ENCODE measurements around the gene TAAR6.

TAAR6 gene

DNA sequence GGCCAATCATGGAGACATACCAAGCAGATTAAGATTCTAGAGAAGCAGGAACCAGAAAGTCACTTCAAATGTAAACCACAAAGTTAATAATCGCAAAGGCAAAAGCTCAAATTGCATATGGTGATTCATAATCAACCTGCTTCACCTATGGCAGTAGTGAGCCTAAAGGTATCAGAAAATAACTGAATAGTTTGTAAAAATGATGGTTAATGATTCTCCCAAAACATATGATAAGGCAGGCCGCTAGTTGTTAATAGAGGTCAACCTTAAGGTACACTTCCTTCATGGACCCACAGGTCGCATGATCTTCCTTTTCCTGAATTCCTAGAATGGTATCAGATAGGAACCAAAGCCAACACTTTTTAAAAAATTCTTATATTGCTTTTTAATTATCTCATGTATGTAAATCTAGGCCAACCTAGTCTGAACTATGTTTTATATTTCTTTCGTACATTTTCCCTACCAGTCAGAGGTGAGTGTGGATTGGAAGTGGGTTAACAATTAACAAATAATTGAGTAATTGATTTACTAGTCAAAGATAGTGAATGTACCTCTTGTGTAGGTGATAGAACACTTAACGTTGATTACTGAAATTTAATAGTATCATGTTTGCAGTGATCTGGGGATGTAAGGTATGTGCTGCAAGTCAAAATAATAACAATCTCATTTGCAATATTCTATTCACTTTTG, 37.6 kb downstream of the TAAR6 start:
- Histone ChIP-seq H3K4me3 (ENCODE audit: low read depth in 1 of 2, low read length in 1 of 2) (no peak overlapping the region), H3K4me1 (ENCODE audit: control insufficient read depth in 1 of 2, insufficient read depth in 1 of 2, low read depth in 1 of 2, low read length in 1 of 2) (no peaks in the 10 kb centered on the region), H3K27me3 (no peaks in the 10 kb centered on the region), H3K27ac (no peak overlapping the region), H3K9me3 (no peaks in the 10 kb centered on the region), H3K36me3 (no peaks in the 10 kb centered on the region)
- TF ChIP-seq CTCF (IDR thresholded peaks at IDR 0.05) = no peak

DNA sequence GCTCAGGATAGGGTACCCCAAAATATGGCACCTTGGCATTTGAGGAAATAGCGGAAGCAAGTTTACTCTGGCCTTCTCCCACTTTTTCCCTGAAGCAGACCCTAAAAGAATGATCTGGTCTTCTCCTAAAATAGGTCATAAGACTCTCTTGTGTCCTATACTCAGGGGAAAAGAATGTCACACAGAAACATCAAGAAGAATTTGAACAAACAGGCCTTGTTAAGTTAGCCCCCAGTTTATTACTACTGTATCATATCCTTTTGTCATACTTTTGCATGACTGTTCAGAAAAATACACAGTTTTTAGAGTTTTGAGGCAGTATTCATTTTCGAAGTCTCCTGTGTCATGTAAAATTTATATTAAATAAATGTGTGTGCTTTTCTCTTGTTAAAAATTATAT, 41.5 kb downstream of the TAAR6 start:
- no peaks in the 10 kb centered on the region for H3K9me3 ChIP-seq
- H3K4me1 ChIP-seq (ENCODE audit: control insufficient read depth in 1 of 2, insufficient read depth in 1 of 2, low read depth in 1 of 2, low read length in 1 of 2) = no peaks in the 10 kb centered on the region
- TF ChIP-seq CTCF (IDR thresholded peaks at IDR 0.05) = no peak
- H3K36me3 ChIP-seq = no peaks in the 10 kb centered on the region
- peaks cover 4% of the 10 kb centered on the region for H3K27me3 ChIP-seq
- H3K4me3 ChIP-seq (ENCODE audit: low read depth in 1 of 2, low read length in 1 of 2) = no peak overlapping the region
- H3K27ac ChIP-seq = no peak overlapping the region

DNA sequence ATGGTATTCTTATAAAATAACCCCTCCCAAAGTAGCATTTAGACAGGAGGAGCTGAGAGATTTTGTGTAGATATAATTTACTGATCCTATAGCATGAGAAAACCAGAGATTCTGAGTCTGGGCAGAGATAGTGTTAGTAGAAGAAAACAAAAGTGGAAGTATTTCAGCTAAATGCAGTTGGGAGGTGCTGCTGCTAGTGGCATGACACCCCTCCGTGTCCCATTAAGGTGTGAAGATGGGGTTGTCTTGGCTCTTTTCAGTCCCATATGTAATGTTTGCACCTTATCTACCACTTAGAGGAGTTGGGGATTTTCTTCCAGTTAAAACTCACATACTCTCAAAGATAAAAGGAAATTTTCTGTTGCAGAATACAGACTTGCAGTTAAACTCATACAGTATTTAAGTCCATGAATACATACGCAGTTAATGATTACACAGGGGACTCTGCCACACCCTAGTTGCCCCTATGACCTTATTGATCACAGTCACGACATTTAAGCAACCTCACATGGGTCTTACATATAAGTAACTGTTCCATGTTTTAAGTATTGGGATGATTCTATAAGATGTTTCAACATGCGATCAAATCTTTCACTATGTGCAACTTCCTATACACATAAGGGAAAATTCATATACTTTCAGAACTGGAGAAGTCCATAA, 42.5 kb downstream of the TAAR6 start:
- Histone ChIP-seq H3K27me3 (peaks cover 4% of the 10 kb centered on the region), H3K27ac (no peak overlapping the region), H3K9me3 (no peaks in the 10 kb centered on the region), H3K36me3 (no peaks in the 10 kb centered on the region), H3K4me3 (ENCODE audit: low read depth in 1 of 2, low read length in 1 of 2) (no peak overlapping the region), H3K4me1 (ENCODE audit: control insufficient read depth in 1 of 2, insufficient read depth in 1 of 2, low read depth in 1 of 2, low read length in 1 of 2) (no peaks in the 10 kb centered on the region)
- TF ChIP-seq CTCF (IDR thresholded peaks at IDR 0.05) = no peak

DNA sequence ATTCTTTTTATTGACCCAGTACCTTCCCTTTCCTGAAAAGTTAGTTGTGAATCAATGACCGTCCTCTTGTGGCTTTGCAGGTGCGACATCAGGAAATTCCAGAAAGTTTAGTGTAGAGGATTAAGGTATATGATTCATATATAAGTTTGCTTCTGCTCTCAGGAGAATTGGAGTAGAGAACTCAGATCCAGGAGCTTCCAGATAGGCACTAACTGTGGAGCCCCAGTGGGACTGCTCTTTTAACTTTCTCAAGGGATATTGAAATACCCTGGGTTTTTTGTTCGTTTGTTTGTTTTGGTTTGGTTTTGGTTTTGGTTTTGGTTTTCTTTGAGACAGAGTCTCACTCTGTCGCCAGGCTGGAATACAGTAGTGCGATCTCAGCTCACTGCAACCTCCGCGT, 44.4 kb downstream of the TAAR6 start:
- H3K4me3 ChIP-seq (ENCODE audit: low read depth in 1 of 2, low read length in 1 of 2) = no peak overlapping the region
- no peak overlapping the region for H3K27ac ChIP-seq
- H3K27me3 ChIP-seq = peaks cover 6% of the 10 kb centered on the region
- H3K4me1 ChIP-seq (ENCODE audit: control insufficient read depth in 1 of 2, insufficient read depth in 1 of 2, low read depth in 1 of 2, low read length in 1 of 2) = no peaks in the 10 kb centered on the region
- H3K36me3 ChIP-seq = no peaks in the 10 kb centered on the region
- no peak for TF ChIP-seq CTCF (IDR thresholded peaks at IDR 0.05)
- H3K9me3 ChIP-seq = no peaks in the 10 kb centered on the region

DNA sequence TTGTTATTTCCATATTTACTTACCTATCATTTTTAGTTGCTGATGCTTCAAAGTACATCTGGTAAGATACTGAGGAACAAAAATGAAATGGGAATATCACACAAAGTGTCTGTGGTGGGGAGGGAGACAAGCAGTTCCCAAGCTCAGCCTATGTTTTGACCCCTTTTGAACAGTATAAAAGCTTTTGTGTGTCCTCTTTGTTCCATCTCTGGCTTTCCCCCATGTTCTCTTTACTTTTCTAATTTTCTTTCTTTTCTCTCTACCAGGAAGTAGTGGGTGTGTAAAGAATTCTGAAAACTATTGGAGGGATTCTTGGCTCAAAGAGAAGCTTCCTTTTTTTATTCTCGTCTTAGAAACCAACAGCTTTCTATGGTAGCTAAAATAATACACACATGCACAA, 46.6 kb downstream of the TAAR6 start:
- Histone ChIP-seq H3K4me1 (ENCODE audit: control insufficient read depth in 1 of 2, insufficient read depth in 1 of 2, low read depth in 1 of 2, low read length in 1 of 2) (no peaks in the 10 kb centered on the region), H3K27me3 (peaks cover 8% of the 10 kb centered on the region), H3K36me3 (no peaks in the 10 kb centered on the region), H3K27ac (no peak overlapping the region), H3K9me3 (no peaks in the 10 kb centered on the region), H3K4me3 (ENCODE audit: low read depth in 1 of 2, low read length in 1 of 2) (no peak overlapping the region)
- TF ChIP-seq CTCF (IDR thresholded peaks at IDR 0.05) = no peak
